Body of pancreas (tissue), 4 donors: ENCODE data around the gene C2orf76.

Source experiments
- CTCF ChIP-seq, 7 experiments: fragments of 450-650 bp in 4 of 7; fragments of 200-600 bp in 3 of 7; sonication (generic) in 3 of 7; IDR thresholded peaks; one replicate each; pipeline ENCODE4 v1.5.1; 2016 to 2019; ENCODE audit warnings: antibody characterized with exemption in 7 of 7
- POLR2A ChIP-seq, 3 donors: fragments of 450-650 bp; IDR thresholded peaks; one replicate each; pipeline ENCODE4 v1.6.1; 2016; ENCODE audit warnings: antibody characterized with exemption in 3 of 3, mild to moderate bottlenecking in 2 of 3

- TF ChIP-seq CTCF (IDR thresholded peaks at IDR 0.05) (no peak), POLR2A (IDR thresholded peaks at IDR 0.05) (no peak)
Measured at GRCh38 chr2:119254601-119255080, 112.0 kb downstream of the C2orf76 start.
